Loucy (cell line): ENCODE measurements around the gene ZNF513.

Experiments used
- EZH2phosphoT487 ChIP-seq: fragments of 200-600 bp; IDR thresholded peaks from 2 replicates; pipeline ENCODE4 v1.6.1; 2018; ENCODE audit warnings: antibody characterized with exemption, mild to moderate bottlenecking, moderate library complexity, borderline replicate concordance
- TF ChIP-seq, protein P1 (sequence below): fragments of 200-600 bp; sonication (generic); conservative IDR thresholded peaks from 2 replicates; pipeline ENCODE4 v1.5.1; 2014; ENCODE audit warnings: mild to moderate bottlenecking, antibody characterized with exemption, low read length

DNA sequence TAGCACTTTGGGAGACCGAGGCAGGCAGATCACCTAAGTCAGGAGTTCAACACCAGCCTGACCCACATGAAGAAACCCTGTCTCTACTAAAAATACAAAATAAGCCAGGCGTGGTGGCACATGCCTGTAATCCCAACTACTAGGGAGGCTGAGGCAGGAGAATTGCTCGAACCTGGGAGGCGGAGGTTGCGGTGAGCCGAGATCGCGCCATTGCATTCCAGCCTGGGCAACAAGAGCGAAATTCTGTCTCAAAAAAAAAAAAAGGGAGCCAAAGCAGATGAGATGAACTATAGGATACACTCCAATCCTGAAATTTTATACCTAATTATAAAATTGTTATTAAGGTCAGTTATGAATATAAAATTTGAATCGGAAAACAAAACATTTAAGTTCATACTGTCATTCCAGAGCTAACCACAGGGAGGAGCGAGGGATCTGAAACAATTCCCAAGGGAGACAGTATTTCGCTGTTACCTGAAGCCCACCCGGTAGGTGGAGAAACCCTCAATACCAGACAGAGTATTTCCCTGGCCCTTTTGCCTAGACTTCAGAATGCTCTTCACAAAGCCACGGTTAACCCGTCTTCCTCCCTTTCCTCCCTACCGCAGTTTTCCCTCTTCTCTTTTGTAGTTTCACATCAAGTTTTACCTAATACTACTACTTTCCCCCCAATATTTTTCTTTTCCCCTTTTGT is 27.4 kb upstream of the ZNF513 start:
- TF ChIP-seq EZH2phosphoT487, result no peak
- TF ChIP-seq, protein P1, sequence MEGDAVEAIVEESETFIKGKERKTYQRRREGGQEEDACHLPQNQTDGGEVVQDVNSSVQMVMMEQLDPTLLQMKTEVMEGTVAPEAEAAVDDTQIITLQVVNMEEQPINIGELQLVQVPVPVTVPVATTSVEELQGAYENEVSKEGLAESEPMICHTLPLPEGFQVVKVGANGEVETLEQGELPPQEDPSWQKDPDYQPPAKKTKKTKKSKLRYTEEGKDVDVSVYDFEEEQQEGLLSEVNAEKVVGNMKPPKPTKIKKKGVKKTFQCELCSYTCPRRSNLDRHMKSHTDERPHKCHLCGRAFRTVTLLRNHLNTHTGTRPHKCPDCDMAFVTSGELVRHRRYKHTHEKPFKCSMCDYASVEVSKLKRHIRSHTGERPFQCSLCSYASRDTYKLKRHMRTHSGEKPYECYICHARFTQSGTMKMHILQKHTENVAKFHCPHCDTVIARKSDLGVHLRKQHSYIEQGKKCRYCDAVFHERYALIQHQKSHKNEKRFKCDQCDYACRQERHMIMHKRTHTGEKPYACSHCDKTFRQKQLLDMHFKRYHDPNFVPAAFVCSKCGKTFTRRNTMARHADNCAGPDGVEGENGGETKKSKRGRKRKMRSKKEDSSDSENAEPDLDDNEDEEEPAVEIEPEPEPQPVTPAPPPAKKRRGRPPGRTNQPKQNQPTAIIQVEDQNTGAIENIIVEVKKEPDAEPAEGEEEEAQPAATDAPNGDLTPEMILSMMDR, result peak; percentile 49
